Lower leg skin (tissue), 3 donors: Measurements from ENCODE around the gene HSPA4.

Source experiments
- CTCF ChIP-seq, 3 donors: fragments of 450-650 bp; IDR thresholded peaks; one replicate each; pipeline ENCODE4 v1.5.1; 2016; ENCODE audit warnings: antibody characterized with exemption in 3 of 3, mild to moderate bottlenecking in 3 of 3, moderate library complexity in 2 of 3
- POLR2A ChIP-seq, 2 donors: fragments of 450-650 bp; IDR thresholded peaks; one replicate each; pipeline ENCODE4 v1.6.1; 2016 to 2017; ENCODE audit warnings: antibody characterized with exemption in 2 of 2, mild to moderate bottlenecking in 1 of 2, moderate library complexity in 1 of 2

- TF ChIP-seq CTCF (IDR thresholded peaks at IDR 0.05) (no peak), POLR2A (IDR thresholded peaks at IDR 0.05) (no peak)
Measured at GRCh38 chr5:133128066-133128465, 76.3 kb downstream of the HSPA4 start.
